Measurements from ENCODE around the gene CDADC1.
"Not testable (repeated sequence)": the region's sequence is repeated elsewhere in the genome, so short reads cannot be mapped to it uniquely, and the experiment has no call there.

CDADC1 gene

DNA sequence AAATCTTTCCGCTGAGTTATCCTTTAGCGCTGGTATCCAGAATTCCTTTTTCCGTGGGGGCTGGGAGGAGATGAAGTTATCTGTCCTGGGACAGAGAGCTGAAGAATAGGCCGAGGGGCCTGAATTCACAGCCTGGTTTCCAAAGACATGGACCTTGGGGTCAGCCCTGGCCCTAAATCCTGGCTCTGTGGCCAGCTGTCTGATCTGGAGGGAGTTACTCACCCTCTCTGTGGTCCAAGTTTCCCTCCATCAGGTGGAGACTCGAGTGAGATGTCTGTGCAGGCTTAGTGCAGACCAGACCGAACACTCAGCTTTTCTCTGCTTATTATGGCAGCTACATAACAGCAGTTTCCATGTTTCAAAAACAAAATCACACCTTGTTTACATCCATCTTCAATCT is 59.6 kb downstream of the CDADC1 start:
- DNase-seq (ENCODE audit: low read depth), result no peak
- no peak overlapping the region for H3K4me3 ChIP-seq (ENCODE audit: low read depth, low read length)

DNA sequence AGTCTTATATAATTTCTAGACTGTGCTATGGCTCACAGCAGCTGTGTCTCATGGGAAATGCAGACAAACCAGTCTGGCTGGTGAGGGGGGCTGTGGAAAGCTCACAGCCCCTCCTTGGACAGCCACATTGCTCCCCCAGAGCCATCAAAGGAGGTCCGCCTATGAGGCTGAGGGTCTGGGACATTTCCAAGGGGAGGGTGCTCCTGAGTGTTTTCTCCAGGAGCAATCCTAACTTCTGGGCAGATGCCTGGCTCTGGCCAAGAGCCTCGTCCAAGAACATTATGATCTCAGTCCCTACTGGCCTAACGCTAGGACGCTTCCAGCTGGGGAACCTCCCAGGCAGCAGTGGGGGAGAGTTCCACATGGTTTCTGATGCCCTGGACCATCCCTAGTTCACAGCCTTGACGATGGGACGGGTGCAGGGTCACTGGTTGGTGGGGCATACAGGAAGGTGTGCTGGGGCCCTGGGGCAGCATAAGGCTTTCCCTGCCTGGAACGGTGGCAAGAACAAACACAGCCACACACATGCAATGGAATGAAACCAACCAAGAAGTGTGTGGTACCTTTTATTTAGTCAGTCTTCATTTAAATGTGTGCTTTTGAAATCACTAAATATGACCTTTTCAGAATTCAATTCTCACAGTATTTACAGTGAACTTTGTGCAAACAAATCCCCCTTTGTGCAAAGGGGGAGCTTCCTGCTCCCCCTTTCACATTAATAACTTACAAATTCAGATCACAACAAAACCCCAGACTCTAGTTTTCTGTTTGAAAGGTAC is 60.6 kb downstream of the CDADC1 start:
- DNase-seq (ENCODE audit: low read depth), result peak; percentile 88
- H3K4me3 ChIP-seq (ENCODE audit: low read depth, low read length), result no peak overlapping the region

DNA sequence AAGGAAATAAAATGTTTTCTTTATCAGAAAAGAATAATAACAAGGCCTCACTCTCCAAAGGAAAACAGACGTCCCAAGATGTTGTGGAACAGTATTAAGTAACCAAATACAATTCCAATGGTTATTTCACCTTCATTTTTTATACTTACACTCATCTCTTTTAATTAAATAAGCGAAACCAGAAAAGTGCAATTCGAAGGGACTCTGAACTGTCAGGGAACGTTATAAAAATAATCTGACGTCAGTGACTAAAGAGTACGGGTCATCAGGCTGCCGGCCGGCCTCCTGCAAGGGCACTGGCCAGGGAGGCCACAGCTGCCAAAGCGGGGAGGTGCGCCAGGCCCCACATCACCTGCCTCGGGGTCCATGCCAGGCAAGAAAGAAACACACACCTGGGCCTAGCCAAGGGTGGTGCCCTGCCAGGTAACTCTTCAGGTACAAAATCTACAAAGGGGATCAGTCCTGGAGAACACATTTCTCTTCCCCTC is 61.2 kb downstream of the CDADC1 start:
- no peak for DNase-seq (ENCODE audit: low read depth)

DNA sequence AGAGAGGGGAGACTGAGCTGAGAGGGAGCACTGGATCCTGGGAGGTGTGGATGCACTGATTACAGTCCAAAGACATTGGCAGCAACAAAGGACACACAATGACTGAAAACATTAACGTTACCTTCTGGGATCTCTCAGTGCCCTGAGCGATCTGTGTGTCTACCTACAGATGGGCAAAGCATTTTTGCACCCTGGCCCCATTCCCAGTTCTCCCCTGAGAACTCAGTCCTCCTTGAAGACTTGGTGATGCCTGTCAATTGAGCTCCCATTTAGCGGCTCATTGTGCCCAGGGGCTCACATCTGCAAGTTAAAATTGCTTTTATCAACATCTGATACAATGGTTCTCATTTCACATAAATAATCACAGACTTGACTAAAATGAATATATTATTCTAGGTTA is 62.5 kb downstream of the CDADC1 start:
- DNase-seq (ENCODE audit: low read depth), result no peak

More for the DNA sequence above, 61.2 kb downstream of the CDADC1 start:
- no peak overlapping the region for H3K4me3 ChIP-seq (ENCODE audit: low read depth, low read length)

DNA sequence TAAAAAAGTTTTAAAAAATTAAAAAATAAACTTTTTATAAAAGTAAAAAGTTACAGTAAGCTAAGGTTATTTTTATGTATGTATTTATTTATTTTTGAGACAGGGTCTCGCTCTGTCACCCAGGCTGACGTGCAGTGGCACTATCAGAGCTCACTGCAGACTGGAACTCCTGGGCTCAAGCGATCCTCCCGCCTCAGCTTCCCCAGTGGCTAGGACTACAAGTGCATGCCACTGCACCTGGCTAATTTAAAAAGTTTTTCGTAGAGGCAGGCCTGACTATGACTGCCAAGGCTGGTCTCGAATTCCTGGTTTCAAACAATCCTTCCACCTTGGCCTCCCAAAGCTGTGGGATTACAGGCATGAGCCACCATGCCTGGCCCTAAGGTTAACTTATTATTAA is 64.1 kb downstream of the CDADC1 start:
- H3K4me3 ChIP-seq (ENCODE audit: low read depth, low read length), result no peak overlapping the region
- DNase-seq (ENCODE audit: low read depth), result no peak

More for the DNA sequence above, 62.5 kb downstream of the CDADC1 start:
- no peak overlapping the region for H3K4me3 ChIP-seq (ENCODE audit: low read depth, low read length)

DNA sequence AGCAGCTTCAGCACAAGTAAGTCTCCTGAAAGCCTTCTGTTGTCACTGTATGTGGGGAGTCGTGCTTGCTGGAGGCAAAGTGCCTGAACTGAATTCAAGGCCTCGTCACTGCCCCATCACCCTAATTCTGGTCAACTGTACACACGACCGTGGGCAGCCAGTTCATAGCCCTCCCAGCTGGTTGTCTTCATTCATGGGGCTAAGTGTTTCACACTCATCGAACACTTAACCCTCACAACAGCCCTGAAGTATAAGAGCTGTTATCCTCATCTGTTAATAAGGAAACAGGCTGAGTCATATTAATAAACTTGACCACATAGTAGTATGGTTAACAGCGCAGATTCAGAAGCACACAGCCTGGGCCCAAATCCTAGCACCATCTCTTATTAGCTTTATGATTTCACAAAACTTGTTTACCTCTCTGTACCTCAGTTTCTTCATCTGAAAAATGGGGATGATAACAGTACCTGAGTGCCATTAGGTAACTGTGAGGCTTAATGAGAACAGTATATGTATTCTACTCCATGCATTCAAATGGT is 66.7 kb downstream of the CDADC1 start:
- no peak for DNase-seq (ENCODE audit: low read depth)
- no peak overlapping the region for H3K4me3 ChIP-seq (ENCODE audit: low read depth, low read length)

DNA sequence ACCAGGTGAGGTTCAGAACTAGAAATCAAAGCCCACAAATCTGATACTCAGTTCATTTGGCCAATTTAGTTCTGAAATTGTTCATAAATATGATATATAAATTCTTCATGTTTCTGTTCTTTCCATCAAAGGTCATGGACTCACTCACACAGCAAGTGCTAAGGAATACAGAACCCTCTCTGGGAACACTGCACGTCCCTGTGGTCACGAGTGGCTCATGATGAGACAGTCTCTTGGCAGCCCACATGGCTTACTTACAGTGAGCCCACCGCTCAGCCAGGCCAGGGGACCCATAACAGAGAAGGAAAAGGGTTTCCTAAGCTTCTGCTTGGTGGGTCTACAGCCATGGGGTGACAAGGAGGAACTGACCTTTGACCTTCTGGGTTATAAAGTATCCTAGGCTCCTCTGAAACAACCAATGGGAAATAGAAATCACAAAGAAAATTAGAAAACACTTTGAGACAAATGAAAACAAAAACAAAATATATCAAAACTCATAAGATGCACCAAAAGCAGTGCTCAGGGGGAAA is 67.4 kb downstream of the CDADC1 start:
- H3K4me3 ChIP-seq (ENCODE audit: low read depth, low read length), result no peak overlapping the region
- no peak for DNase-seq (ENCODE audit: low read depth)

DNA sequence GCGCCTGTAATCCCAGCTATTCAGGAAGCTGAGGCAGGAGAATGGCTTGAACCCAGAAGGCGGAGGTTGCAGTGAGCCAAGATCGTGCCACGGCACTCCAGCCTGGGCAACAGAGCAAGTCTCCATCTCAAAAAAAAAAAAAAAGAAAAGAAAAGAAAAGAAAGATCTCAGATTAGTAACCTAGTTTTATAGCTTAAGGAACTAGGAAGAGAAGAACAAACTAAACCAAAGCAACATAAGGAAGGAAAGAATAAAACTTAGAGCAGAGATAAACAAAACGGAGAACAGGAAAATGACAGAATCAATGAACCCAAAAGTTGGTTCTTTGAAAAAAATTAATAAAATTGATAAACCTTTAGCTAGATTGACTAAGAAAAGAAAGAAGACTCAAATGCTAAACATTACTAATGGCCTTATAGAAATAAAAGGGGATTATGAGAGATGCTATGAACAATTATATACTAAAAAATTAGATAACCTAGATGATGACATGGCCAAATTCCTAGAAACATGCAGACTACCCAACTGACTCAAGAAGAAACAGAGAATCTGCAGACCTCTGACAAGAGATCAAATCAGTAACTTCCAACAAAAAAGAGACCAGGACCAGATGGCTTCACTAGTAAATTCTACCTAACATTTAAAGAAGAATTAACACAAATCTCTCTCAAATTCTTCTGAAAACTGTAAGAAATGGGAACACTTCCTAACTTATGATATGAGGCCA is 68.2 kb downstream of the CDADC1 start:
- DNase-seq (ENCODE audit: low read depth), result no peak
- H3K4me3 ChIP-seq (ENCODE audit: low read depth, low read length), result no peak overlapping the region

DNA sequence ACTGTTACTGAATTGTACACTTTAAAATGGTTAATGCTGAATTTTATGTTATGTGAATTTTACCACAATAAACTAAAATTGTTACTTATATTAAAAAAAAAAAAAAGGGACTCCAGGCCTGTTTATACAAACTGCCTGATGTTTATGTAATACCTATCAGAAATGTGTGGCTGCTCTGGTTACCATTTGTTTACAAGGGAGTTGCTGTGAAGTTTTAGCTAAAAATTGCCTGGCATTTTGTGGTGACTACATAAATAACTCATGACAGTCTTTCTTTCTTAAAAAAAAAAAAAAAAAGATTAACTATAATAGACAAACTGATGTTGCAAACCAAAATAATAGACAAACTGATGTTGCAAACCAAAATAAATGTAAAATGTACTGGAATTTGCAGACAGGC is 71.8 kb downstream of the CDADC1 start:
- no peak overlapping the region for H3K4me3 ChIP-seq (ENCODE audit: low read depth, low read length)
- no peak for DNase-seq (ENCODE audit: low read depth)

DNA sequence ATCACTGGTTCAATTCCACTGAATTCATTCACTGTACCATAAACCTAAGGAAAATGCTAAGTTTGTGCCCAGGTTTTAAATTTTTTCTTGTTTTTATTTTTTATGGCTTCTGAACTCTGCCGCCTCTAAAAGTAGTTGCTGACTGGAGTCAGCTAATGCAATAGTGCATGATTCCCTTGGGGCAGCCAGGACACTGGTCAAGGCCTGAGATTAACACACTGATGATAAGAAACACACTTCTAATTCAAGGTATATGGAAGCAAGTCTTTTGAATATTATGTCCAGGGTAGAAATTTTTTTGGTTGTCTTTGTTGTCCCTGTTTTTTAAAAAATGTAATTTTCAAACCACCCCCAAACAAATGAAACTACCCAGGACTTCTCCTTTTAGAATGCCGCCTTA is 72.2 kb downstream of the CDADC1 start:
- DNase-seq (ENCODE audit: low read depth), result no peak
- H3K4me3 ChIP-seq (ENCODE audit: low read depth, low read length), result no peak overlapping the region

DNA sequence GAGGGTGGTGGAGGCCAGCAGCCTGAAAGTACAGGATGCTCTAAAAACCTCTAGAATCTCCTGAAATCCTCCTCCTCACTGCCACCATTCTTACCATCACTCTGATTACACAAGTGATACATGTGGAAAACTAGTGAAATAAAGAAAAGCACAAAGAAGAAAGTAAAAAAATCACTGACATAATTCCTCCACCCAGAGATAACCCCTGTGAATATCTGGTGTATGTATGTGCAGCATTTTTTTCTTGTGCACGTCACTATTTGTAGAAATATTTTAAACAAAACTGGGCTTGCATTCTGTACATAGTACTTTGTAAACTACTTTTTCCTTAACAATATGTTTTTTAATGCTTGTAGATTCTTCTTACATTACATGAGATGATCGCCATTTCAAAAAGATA is 73.2 kb downstream of the CDADC1 start:
- H3K4me3 ChIP-seq (ENCODE audit: low read depth, low read length), result no peak overlapping the region
- DNase-seq (ENCODE audit: low read depth), result no peak

DNA sequence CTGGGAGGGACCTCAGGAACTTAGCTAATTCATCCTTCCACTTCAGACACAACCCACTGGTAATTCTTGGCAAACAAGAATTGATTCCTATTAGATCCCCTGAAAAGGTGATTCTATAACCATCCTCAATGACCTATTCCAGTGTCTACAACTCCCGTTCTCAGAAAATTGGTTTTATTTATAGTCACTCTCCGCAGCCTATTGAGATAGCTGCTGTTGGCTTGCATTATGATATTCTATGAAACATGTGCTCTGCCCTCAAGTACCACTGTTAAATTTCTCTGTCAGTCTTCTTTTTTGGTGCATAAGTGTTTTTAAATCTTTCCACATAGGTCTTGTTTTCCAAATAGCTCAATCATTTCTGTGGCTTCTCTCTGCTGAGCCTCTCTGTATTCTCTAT is 75.0 kb downstream of the CDADC1 start:
- H3K4me3 ChIP-seq (ENCODE audit: low read depth, low read length), result no peak overlapping the region
- no peak for DNase-seq (ENCODE audit: low read depth)

DNA sequence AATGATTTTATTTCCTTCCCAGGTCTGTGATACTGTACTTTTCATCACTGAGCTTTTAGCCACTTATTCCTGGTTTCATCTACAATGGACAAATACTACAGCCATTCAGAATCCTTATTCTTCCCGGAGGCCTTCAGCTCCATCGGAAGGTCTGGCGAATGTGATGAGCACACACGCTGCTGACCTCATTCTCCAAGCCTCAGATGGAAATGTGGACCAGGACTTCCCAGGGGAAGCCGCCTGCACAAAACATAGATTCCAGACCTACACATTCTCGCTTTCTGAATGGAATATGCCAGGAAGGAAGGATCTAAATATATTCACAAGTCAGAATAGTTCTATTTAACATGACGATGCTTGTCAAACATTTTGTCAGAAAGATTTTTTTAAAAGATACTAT is 75.6 kb downstream of the CDADC1 start:
- peak; percentile 57 for DNase-seq (ENCODE audit: low read depth)
- no peak overlapping the region for H3K4me3 ChIP-seq (ENCODE audit: low read depth, low read length)

DNA sequence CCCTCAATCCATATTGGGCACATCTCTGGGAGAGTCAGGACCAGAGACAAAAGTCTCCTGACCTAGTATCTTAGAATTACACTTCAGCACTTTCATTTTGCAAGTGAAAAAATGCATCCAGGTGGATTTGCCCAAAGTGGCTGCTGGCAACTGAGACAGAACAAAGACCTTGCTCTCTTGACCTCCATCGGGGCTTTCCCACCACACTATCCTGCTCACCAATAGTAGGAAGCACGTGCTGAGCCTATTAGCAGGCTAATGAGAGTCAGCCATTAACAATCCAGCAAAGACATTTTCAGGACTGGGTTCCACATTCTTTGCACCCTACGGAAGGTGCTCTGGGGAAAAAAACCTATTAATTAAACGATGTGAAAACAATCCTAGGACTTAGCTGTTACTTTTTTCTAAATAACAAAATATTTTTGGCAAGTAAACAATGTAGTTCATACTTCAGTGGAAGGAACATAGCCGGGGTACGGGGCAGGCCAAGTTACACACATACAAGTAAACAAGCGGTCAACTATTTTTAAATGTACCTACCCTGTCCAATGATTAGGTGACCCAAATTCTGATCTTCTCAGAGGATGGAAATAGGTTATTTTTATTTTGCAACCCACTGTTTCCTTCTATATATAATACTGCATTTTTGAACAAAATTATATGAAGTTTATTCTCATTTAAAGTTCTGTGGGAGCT is 78.6 kb downstream of the CDADC1 start:
- DNase-seq (ENCODE audit: low read depth), result no peak
- no peak overlapping the region for H3K4me3 ChIP-seq (ENCODE audit: low read depth, low read length)

DNA sequence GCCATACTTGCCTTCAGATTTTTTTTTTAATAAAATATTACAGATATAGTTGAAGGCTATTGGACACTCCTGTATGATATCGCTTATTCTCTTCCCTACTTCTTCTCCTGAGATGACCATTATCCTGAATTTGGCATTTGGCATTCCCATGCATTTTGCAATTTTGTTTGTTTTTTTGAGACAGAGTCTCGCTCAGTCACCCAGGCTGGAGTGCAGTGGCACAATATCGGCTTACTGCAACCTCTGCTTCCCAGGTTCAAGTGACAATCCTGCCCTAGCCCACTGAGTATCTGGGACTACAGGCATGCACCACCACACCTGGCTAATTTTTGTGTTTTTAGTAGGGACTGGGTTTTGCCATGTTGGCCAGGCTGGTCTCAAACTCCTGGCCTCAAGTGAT is 79.4 kb downstream of the CDADC1 start:
- DNase-seq (ENCODE audit: low read depth); H3K4me3 ChIP-seq (ENCODE audit: low read depth, low read length): not testable (repeated sequence)

DNA sequence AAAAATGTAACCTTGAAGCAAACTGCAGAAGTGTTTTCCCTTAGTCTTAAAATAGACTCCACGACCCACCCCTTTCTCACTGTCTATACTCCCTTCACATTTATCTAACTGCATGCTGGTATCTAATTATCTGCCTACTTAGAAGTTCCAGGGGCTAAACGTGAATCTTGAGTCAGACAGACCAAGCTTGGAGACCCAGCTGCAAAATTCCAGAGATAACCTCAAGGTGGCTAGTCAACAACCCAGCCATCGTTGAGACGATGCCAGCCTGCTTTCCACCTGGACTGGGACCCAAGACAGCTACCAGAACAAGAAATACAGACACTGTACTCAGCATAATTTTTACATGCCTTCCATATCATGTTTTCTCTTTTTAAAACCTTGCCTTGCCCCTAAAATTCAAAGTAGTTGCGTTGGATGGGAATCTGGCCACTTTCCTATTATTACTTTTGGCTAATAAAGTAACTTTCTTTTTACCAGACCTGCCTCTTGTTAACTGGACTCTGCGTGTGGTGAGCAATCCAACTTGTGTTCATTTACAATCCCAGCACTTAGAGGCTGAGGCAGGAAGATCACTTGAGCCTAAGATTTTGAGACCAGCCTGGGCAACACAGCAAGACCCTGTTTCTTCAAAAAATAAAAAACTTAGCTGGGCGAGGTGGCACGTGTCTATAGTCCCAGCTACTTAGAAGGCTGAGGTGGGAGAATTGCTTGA is 82.3 kb downstream of the CDADC1 start:
- no peak for DNase-seq (ENCODE audit: low read depth)
- H3K4me3 ChIP-seq (ENCODE audit: low read depth, low read length), result no peak overlapping the region

DNA sequence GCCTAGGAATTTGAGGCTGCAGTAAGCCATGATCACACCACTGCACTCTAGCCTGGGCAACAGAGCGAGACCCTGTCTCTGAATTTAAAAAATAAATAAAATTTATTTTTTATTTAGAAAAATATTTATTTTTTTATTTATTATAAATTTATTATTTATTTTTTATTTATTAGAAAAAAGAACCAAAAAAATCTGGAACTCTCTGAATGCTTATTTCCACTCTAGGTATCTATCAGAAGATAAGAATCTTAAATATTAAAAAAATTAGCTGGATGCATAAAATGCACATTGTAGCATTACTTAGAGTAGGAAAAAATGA is 82.8 kb downstream of the CDADC1 start:
- DNase-seq (ENCODE audit: low read depth), result no peak
- H3K4me3 ChIP-seq (ENCODE audit: low read depth, low read length), result no peak overlapping the region

DNA sequence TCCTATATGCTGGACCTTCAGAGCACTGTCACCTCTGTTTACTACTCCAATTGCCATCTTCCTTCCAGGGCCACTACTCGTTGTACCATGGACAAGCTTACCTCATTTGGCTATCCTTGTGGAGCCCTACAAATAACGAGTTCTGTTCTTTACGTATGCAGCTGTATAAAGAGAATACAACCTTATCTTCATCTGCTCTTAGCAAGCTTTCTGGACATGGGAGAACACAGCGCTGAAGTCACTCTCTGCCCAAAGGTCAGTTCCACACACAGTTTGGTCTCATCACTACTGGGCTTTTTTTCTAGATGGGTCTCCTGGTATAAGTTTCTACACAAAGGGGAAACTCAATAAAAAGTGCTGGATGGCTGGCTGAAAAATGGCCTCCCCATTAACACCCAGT is 88.9 kb downstream of the CDADC1 start:
- no peak for DNase-seq (ENCODE audit: low read depth)
- H3K4me3 ChIP-seq (ENCODE audit: low read depth, low read length), result no peak overlapping the region

DNA sequence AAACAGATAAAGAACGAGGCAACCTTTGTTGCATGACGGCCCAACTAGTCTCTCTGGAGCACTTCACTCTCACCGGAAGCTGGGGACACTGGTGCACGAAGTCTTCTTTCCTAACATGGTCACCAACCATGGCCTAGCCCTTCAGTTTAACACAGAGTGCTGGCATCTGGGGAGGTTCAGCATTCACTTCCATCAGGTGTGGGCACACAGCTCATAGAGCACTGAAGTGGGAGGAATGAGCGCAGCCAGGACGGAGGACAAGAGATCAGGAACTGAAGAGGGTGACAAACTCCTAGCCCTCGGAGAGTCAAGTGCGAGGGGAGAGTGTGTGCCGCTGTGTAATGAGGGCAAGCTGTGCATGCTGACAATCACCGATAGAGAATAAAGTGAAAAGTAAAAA is 92.4 kb downstream of the CDADC1 start:
- DNase-seq (ENCODE audit: low read depth), result no peak
- no peak overlapping the region for H3K4me3 ChIP-seq (ENCODE audit: low read depth, low read length)
